LNCaP clone FGC (cell line): ENCODE measurements around the gene MED26.
"Not testable (repeated sequence)": the region's sequence is repeated elsewhere in the genome, so short reads cannot be mapped to it uniquely, and the experiment has no call there.

ENCODE experiments used
- DNase-seq: peaks from one replicate; pipeline ENCODE4 v3.0.0-alpha.2; 2011; ENCODE audit warnings: low read depth
- H3K4me3 ChIP-seq: 2 replicates; pipeline ENCODE4 v1.5.1; 2011; ENCODE audit warnings: mild to moderate bottlenecking, low read depth, low read length, control low read depth
- CTCF ChIP-seq: IDR thresholded peaks from 2 replicates; pipeline ENCODE4 v1.5.1; 2012; ENCODE audit warnings: mild to moderate bottlenecking; ENCODE audit not compliant: control insufficient read depth, insufficient read depth; ENCODE audit errors: extremely low read depth

MED26 gene

GRCh38 chr19:16559780-16560276 is 68.2 kb downstream of the MED26 start:
- no peak overlapping the region for H3K4me3 ChIP-seq
- no peak for TF ChIP-seq CTCF
- DNase-seq = no peak

GRCh38 chr19:16554776-16555175 is 73.2 kb downstream of the MED26 start:
- TF ChIP-seq CTCF = no peak
- no peak for DNase-seq
- H3K4me3 ChIP-seq = no peak overlapping the region

GRCh38 chr19:16551902-16552301 is 76.1 kb downstream of the MED26 start:
- not testable (repeated sequence) for DNase-seq, H3K4me3 ChIP-seq

- DNase-seq = no peak
- no peak for TF ChIP-seq CTCF
- H3K4me3 ChIP-seq = no peak overlapping the region
These were observed 79.0 kb downstream of the MED26 start for GRCh38 chr19:16548956-16549355.

GRCh38 chr19:16544473-16545231 is 83.4 kb downstream of the MED26 start:
- no peak for TF ChIP-seq CTCF
- DNase-seq = no peak
- no peak overlapping the region for H3K4me3 ChIP-seq

- H3K4me3 ChIP-seq = peak overlapping the region; percentile 75
- not testable (repeated sequence) for DNase-seq
These were observed 84.3 kb downstream of the MED26 start for GRCh38 chr19:16543734-16544133.

- TF ChIP-seq CTCF = no peak
These were observed 85.0 kb downstream of the MED26 start for GRCh38 chr19:16542910-16543472.

More at GRCh38 chr19:16542910-16543472, 85.0 kb downstream of the MED26 start:
- peak overlapping the region; percentile 75 for H3K4me3 ChIP-seq
- no peak for DNase-seq
